Fibroblast of skin of abdomen (primary cell): Measurements from ENCODE around the gene FXYD7.
"Not testable (repeated sequence)": the region's sequence is repeated elsewhere in the genome, so short reads cannot be mapped to it uniquely, and the experiment has no call there.

Source experiments
- DNase-seq: peaks from one replicate; pipeline ENCODE4 v3.0.0-alpha.2; 2013

The FXYD7 gene

DNA sequence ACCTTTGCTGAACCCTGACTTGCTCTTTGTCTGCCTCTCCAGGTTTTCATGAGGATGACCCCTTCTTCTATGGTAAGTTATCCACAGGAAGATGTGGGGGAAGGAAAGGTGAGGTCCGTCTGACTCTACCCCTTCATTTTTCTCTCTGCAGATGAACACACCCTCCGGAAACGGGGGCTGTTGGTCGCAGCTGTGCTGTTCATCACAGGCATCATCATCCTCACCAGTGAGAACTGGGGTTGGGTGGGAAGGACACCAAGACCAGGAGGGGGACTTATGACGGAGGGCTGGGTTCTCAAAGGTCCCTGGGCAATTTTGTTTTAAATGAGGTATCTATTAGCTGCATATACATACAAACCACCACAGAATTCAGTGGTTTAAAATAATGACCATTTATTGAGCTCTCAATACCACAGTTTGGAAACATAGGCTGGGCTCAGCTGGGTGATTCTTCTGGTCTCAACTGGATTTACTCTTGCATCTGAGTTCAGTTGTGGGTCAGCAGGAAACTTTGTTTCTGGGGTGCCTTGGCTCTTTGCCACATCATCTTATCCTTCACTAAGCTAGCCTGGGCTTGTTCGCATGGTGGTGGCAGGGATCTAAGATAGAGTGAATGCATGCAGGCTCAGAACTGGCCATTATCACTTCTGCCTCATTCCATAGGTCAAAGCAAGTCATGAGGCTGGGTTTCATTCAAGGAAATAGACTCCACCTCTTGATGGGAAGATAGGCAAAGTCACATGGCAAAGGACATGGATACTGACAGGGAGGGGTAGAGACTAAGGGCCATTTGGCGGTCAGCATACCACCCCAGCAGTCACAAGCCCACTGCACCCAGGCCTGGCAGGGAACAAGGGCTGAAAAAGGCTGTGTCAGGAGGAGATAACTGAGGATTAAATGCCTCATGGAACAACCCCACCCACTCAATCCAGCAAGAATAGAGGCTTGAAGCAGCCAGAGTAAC lies 23.3 kb downstream of the FXYD7 start:
- DNase-seq: no peak

- no peak for DNase-seq
Measured at GRCh38 chr19:35167251-35168119, 24.4 kb downstream of the FXYD7 start.

GRCh38 chr19:35168196-35168595 lies 25.1 kb downstream of the FXYD7 start:
- no peak for DNase-seq

- DNase-seq: no peak
Measured at GRCh38 chr19:35169221-35169995, 26.4 kb downstream of the FXYD7 start.

- no peak for DNase-seq
Measured at GRCh38 chr19:35170359-35171061, 27.5 kb downstream of the FXYD7 start.

DNA sequence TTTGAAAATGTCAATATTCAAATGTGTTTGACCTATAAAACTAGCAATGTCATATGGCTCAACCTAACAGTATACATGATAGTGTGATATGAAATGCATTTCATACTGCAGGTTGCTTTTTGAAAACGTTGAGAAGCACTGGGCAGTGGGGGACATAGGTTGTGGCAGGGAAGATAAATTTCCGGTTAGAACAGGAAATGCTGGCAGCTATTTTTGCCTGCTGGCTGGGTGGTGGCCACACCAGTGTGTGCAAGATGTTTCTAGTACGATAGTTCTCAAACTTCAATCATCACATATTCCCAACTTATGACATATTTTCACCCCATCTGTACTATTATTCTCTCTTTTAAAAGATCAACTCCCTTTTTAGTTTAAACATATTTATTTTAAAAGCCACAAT lies 28.7 kb downstream of the FXYD7 start:
- DNase-seq: no peak

DNA sequence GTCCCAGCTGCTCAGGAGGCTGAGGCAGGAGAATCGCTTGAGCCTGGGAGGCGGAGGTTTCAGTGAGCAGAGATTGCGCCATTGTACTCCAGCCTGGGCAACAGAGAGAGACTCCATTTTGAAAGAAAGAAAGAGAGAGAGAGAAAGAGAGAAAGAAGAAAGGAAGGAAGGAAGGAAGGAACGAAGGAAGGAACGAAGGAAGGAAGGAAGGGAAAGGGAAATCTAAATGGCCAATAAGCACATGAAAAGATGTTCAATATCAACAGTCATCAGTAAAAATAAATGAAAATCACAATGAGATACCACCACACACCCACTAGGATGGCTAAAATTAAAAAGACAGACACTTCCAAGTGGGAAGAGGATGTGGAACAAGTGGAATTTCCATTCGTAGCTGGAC lies 31.2 kb downstream of the FXYD7 start:
- DNase-seq: no peak

- no peak for DNase-seq
Measured at GRCh38 chr19:35176181-35176570, 33.1 kb downstream of the FXYD7 start.

- no peak for DNase-seq
Measured at GRCh38 chr19:35177377-35178274, 34.6 kb downstream of the FXYD7 start.

DNA sequence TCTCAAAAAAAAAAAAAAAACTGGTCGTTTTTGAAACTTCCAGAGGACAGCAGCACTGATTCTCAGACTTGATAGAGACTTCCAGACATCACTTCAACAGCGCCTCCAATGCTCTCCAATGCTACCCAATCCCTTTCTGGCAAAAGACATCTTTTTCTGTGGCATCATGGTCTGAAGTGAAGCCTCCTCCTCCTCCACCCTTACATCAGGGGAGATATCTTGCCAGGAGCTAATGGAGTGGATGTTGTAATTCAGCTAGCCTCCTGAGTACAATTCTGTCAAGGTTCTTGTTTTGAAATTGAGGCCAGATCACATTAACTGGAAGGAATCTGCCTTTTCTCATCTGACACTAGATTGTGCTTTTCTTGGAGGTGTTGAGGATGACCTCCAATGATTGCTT lies 35.6 kb downstream of the FXYD7 start:
- no peak for DNase-seq

DNA sequence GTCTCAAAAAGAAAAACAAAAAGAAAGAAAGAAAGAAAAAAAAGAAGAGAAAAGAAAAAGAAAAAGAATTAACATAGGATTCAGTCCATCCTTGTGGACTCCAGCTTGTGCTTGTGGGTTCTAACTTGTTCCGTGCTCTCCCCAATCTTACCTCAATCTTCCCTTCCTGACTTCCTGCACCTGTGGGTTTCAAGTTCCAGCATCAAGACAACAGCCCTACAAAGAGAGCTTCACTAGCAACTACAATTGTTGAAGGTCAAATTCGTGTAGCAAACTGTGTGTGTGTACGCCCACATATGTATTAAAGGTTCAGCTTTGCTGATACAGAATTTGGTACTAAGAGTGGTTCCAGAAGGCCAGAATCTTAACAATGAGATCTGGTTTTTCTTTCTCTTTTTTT lies 36.8 kb downstream of the FXYD7 start:
- no peak for DNase-seq

DNA sequence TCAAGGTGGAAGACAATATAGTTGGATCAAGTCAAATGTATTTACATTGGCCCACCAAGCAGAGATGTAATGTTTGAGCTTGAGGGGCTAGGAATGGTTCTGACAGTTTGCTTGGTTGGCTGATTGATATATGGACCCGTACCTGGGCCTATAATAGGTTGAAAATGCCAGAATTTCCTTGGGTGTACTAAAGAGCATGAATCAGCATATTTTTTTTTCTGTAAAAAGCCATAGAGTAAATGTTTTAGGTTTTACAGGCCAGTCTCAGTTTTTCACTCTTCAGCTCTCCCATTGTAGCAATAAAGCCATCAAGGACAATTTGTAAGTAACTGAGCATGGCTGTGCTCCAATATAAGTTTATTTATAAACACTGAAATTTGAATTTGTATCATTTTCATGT lies 38.3 kb downstream of the FXYD7 start:
- no peak for DNase-seq

DNA sequence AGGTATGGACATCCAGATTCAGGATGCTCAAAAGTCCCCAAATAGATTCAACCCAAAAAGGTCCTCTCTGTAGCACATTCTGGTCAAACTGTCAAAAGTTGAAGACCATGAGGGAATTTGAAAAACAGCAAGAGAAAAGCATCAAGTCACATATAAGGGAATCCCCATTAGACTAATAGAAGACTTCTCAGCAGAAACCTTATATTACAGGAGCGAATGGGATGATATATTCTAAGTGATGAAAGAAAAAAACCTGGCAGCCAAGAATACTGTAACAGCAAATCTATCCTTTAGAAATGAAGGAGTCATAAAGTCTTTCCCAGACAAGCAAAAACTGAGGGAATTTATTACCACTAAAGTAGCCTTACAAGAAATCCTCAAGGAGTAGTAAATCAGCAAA lies 41.2 kb downstream of the FXYD7 start:
- DNase-seq: no peak

- DNase-seq: no peak
Measured at GRCh38 chr19:35184884-35185283, 41.8 kb downstream of the FXYD7 start.

- no peak for DNase-seq
Measured at GRCh38 chr19:35194012-35194984, 51.2 kb downstream of the FXYD7 start.

DNA sequence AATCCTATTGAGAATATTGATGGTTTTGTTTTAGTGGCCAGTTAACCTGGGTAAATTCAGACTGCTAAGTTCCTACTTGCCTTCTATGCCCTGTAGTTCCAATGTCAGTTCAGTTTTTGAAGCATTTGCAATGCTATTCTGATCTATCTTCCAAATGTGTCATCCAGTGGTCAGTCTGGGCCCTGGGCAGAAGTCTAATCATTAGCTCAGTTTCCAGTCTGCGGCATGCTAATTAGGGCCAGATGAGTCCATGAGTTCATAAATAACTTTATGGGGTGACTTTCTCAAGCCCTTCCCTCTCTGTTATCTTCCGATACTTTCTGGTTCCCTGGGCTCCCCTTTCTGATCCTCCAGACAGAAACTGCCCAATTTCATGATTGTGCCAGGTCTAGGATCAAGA lies 52.8 kb downstream of the FXYD7 start:
- DNase-seq: no peak

DNA sequence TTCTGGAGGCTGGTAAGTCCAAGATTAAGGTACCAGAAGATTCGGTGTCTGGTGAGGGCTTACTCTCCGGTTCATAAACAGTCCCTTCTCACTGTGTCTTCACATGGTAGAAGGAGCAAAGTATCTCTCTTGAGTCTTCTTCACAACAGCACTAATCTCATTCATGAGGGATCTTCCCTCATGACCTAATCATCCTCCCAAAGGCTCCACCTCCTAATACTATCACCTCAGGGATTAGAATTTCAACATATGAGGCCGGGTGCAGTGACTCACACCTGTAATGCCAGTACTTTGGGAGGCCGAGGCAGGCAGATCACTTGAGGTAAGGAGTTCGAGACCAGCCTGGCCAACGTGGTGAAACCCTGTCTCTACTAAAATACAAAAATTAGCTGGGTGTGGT lies 53.8 kb downstream of the FXYD7 start:
- DNase-seq: not testable (repeated sequence)

GRCh38 chr19:35199481-35199880 lies 56.4 kb downstream of the FXYD7 start:
- DNase-seq: no peak
